GM19238 (cell line): ENCODE measurements around the gene SCN5A.

ENCODE experiments used
- DNase-seq: peaks from one replicate; pipeline ENCODE4 v3.0.0; 2011; ENCODE audit warnings: low spot score; ENCODE audit not compliant: insufficient read length

The SCN5A gene

DNA sequence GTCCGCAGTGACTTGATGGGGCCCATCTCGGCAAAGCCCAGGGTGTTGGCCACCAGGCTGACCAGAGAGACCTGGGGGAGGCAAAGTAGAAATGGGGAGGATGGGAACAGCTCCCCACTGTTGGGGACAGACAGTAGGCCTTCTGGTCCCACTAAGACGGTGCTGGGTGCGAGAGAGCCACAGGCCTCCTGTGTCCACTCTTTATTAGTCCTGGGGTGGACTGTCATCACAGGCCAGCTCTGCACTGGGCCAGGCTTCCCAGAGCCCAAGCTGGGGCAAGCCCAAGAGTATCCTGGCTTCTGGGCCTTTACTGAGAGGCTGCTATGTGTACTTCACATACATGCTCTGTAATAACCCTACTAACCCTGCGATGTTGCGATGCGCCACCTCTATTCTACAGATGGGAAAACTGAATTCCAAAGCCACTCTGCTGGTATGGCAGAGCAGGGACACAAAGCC, 87.0 kb downstream of the SCN5A start:
- DNase-seq = no peak

DNA sequence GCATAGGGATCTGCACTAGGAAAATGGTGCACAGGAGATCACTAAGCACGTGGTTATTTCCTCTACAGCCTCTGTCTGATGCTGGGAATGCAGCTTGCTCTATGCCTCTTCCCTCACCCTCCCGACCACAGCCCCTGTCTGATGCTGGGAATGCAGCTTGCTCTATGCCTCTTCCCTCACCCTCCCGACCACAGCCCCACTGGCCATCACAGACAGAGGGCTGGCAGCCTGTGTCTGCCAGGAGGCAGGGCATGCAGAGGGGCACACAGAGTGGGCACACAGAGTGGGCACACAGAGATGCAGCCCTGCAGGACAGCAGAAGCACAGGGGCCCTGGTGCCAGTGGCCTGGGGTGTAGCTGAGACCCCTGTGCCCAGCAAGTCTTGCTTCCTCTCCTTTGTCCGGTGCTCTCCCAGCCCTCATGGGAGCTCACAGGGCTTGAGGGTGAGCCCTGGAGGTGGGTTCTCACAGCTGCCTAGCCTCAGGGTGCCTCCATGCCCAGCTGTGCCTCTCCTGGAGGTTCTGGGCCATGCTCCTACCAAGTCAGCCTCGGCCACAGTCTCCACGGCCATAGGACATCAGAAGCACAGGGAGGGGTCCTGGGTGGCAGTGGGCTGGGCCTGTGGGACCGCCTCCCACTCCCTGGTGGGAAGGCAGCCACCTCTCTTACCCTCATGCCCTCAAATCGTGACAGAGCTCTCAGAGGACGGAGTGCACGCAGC, 87.6 kb downstream of the SCN5A start:
- DNase-seq = no peak

DNA sequence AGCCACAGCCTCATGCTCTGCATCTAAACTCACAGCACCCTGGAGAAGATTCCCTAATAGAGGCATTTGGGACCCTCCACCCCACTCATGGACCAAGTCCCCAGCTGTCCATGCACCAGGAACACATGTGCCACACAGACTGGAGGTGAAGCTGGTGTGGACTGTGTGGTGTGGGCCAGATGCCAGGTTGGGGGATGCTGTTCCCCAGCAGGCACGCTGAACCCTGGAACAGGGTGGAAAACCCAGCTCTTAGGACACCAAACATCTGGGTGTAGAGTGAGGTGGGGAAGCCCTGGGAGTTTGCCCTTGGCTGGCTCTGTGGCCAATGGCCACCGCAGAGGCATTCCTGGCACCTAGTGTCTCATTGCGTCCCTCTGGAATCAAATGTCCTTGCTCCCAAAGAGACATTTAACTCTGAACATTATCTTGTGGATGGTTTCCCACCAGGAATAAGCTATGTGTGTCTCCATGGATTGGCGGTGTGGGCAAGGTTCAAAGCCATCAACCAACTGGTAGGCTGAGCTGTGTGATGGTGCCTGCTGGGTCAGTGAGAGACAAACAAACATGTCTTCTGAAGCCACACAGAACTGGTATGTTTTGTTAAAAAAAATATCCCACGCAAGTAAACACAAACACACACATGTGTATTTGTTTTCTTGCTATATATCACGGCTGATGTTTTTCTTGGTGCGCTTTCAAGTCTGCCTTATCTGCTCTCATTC, 88.3 kb downstream of the SCN5A start:
- DNase-seq = no peak

DNA sequence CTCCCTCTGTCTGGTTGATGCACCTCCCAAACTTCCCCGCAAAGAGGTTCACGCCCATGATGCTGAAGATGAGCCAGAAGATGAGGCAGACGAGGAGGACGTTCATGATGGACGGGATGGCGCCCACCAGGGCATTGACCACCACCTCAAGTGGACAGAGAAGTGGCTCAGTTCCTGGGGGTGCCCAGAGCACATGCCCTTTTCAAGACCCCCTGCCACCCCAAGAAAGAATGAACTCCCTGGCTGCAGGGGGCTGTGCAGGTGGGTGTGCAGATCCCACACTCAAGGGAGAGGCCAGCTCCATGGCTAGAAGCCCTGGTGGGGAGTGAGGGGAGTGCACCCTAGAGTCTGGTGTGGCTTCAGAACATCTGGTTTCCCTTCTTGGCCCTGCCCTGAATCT, 89.2 kb downstream of the SCN5A start:
- DNase-seq = no peak

GRCh38 chr3:38558864-38559263, 90.6 kb downstream of the SCN5A start:
- no peak for DNase-seq

GRCh38 chr3:38556640-38557358, 92.7 kb downstream of the SCN5A start:
- no peak for DNase-seq

- no peak for DNase-seq
These were observed 93.6 kb downstream of the SCN5A start for GRCh38 chr3:38555926-38556325.

GRCh38 chr3:38555149-38555840, 94.2 kb downstream of the SCN5A start:
- no peak for DNase-seq

DNA sequence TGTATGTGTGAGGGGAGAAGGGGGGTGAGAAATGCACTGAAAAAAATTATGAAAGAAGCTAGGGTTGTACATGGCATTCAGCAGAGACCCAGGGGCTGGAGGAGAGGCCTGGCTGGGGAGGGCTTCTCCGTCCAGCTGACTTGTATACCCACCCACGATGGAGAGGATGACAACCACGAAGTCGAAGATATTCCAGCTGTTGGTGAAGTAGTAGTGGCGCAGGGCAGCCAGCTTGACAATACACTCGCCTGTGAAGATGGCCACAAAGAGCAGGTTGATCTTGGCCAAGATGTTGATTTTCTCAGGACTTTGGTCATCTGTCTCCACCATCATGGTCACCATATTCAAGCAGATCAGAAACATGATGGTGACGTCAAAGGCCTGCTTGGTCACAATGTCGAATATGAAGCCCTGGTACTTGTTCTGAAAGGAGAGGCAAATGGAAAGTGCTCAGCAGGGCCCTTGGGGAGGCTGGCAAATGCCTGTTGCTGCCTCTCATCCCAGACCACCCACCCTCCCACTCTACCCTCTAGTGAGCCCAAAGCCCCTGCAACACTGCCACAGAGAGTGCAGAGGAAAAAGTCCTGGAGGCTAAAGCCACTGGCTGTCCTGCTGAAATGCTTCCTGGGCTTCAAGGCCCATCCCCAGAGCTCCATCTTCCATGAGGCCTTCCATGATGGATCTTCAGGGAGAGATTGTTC, 95.2 kb downstream of the SCN5A start:
- DNase-seq = no peak

GRCh38 chr3:38553071-38553470, 96.4 kb downstream of the SCN5A start:
- no peak for DNase-seq

DNA sequence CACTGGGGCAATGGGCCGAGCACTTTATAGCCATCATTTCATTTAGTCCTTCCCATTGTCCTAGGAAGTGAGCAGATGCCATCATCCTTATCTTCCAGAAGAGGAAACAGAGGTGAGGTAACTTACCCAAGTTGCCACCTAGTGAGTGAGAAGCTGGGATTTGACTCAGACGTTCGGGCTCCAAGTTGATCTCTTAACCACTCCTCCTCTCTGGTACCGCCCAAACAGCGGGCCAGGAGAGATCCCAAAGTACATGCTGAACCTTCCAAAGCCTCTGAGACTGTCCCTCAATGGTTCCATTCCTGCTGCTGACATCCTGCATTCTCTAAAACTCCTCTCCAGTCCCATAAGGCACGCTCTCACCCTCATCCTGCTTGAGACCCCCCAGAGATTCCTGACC, 97.1 kb downstream of the SCN5A start:
- DNase-seq = no peak

GRCh38 chr3:38551026-38551832, 98.3 kb downstream of the SCN5A start:
- DNase-seq = no peak

GRCh38 chr3:38549957-38550840, 99.3 kb downstream of the SCN5A start:
- no peak for DNase-seq

DNA sequence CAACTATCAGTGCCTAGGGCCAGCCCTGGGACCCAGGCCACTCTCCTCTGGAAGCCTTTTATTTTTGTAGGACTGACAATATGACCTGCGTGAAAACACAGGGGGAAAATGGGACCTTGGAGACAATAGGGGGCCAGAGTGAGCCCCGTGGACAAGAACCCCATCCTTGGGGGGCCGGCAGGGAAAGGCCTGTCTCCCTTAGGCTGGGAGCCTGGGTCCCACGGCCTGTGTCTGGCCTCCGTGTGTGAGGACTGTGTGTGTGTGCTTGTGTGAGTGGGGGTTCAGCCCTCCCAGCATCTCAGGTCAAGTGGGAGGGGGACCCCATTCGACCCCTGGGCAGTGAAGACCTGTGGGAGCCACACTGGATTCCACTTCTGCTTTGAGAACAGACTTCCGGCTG, 100.0 kb downstream of the SCN5A start:
- DNase-seq = no peak

- no peak for DNase-seq
These were observed 100.4 kb downstream of the SCN5A start for GRCh38 chr3:38549082-38549481.

GRCh38 chr3:38548154-38548931, 101.1 kb downstream of the SCN5A start:
- DNase-seq = no peak

DNA sequence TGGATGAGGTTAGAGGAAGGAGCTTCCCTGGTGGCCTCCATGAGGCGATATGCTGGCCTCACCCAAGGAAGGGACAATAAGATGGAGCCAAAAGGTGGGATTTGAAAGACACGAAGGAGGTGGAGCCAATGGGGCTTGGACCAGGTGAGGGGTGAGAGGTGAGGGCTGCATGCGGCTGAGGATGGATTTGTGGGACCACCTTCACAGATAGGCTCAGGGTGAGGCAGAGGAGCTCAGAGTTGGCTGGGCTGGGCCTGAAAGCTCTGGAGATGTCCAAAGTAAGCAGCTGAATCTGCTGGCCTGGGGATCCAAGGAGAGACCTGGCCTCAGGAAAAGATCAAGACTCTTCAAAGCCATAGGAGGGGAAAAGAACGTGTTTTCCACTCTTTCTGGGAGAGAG, 103.5 kb downstream of the SCN5A start:
- no peak for DNase-seq

- no peak for DNase-seq
These were observed 103.9 kb downstream of the SCN5A start for GRCh38 chr3:38545550-38545949.
